ENCODE results near the gene SEPHS1.

Gene SEPHS1

GRCh38 chr10:13328613-13329012, 19.5 kb downstream of the SEPHS1 start:
- no peak overlapping the region for H3K9ac ChIP-seq
- H3K9me3 ChIP-seq (ENCODE audit: control insufficient read depth, low read length), result no peaks in the 10 kb centered on the region
- no peak for TF ChIP-seq CTCF (IDR thresholded peaks at IDR 0.05)
- H3K27ac ChIP-seq, result no peak overlapping the region
- no peak overlapping the region for H3K4me3 ChIP-seq (ENCODE audit: low read depth, low read length)
- H3K4me1 ChIP-seq, result no peaks in the 10 kb centered on the region
- no peaks in the 10 kb centered on the region for H3K36me3 ChIP-seq (ENCODE audit: control insufficient read depth, insufficient read depth, low read length)
- peaks cover 3% of the 10 kb centered on the region for H3K79me2 ChIP-seq
- no peak overlapping the region for H3K4me2 ChIP-seq (ENCODE audit: low read length)
- no peak overlapping the region for H2AFZ ChIP-seq
- H3K27me3 ChIP-seq (ENCODE audit: control insufficient read depth, insufficient read depth, low read length), result no peaks in the 10 kb centered on the region

GRCh38 chr10:13328126-13328525, 20.0 kb downstream of the SEPHS1 start:
- no peak for TF ChIP-seq CTCF (IDR thresholded peaks at IDR 0.05)
- no peaks in the 10 kb centered on the region for H3K36me3 ChIP-seq (ENCODE audit: control insufficient read depth, insufficient read depth, low read length)

GRCh38 chr10:13327534-13327933, 20.6 kb downstream of the SEPHS1 start:
- peaks cover 3% of the 10 kb centered on the region for H3K79me2 ChIP-seq
- no peaks in the 10 kb centered on the region for H3K9me3 ChIP-seq (ENCODE audit: control insufficient read depth, low read length)
- H3K36me3 ChIP-seq (ENCODE audit: control insufficient read depth, insufficient read depth, low read length), result no peaks in the 10 kb centered on the region
- H3K4me1 ChIP-seq, result no peaks in the 10 kb centered on the region
- H3K27ac ChIP-seq, result no peak overlapping the region
- H3K9ac ChIP-seq, result no peak overlapping the region
- no peak overlapping the region for H3K4me3 ChIP-seq (ENCODE audit: low read depth, low read length)
- no peak overlapping the region for H3K4me2 ChIP-seq (ENCODE audit: low read length)
- H3K27me3 ChIP-seq (ENCODE audit: control insufficient read depth, insufficient read depth, low read length), result no peaks in the 10 kb centered on the region
- H2AFZ ChIP-seq, result no peak overlapping the region
- no peak for TF ChIP-seq CTCF (IDR thresholded peaks at IDR 0.05)

More at GRCh38 chr10:13328126-13328525, 20.0 kb downstream of the SEPHS1 start:
- Histone ChIP-seq H3K9me3 (ENCODE audit: control insufficient read depth, low read length) (no peaks in the 10 kb centered on the region), H3K4me1 (no peaks in the 10 kb centered on the region), H3K27me3 (ENCODE audit: control insufficient read depth, insufficient read depth, low read length) (no peaks in the 10 kb centered on the region), H3K4me2 (ENCODE audit: low read length) (no peak overlapping the region), H3K27ac (no peak overlapping the region), H2AFZ (no peak overlapping the region), H3K9ac (no peak overlapping the region), H3K4me3 (ENCODE audit: low read depth, low read length) (no peak overlapping the region), H3K79me2 (peaks cover 3% of the 10 kb centered on the region)

GRCh38 chr10:13322615-13323148, 25.4 kb downstream of the SEPHS1 start:
- Histone ChIP-seq H3K36me3 (ENCODE audit: control insufficient read depth, insufficient read depth, low read length) (no peaks in the 10 kb centered on the region), H3K79me2 (no peaks in the 10 kb centered on the region), H3K4me3 (ENCODE audit: low read depth, low read length) (no peak overlapping the region), H3K27ac (no peak overlapping the region), H3K9me3 (ENCODE audit: control insufficient read depth, low read length) (no peaks in the 10 kb centered on the region), H3K4me1 (no peaks in the 10 kb centered on the region), H3K4me2 (ENCODE audit: low read length) (no peak overlapping the region), H2AFZ (no peak overlapping the region), H3K27me3 (ENCODE audit: control insufficient read depth, insufficient read depth, low read length) (no peaks in the 10 kb centered on the region), H3K9ac (no peak overlapping the region)
- no peak for TF ChIP-seq CTCF (IDR thresholded peaks at IDR 0.05)

- H2AFZ ChIP-seq, result no peak overlapping the region
- H3K9ac ChIP-seq, result no peak overlapping the region
- H3K9me3 ChIP-seq (ENCODE audit: control insufficient read depth, low read length), result no peaks in the 10 kb centered on the region
- H3K4me3 ChIP-seq (ENCODE audit: low read depth, low read length), result no peak overlapping the region
- H3K27ac ChIP-seq, result no peak overlapping the region
- H3K4me2 ChIP-seq (ENCODE audit: low read length), result no peak overlapping the region
- H3K79me2 ChIP-seq, result no peaks in the 10 kb centered on the region
- no peaks in the 10 kb centered on the region for H3K27me3 ChIP-seq (ENCODE audit: control insufficient read depth, insufficient read depth, low read length)
- no peak for TF ChIP-seq CTCF (IDR thresholded peaks at IDR 0.05)
- H3K36me3 ChIP-seq (ENCODE audit: control insufficient read depth, insufficient read depth, low read length), result no peaks in the 10 kb centered on the region
- H3K4me1 ChIP-seq, result no peaks in the 10 kb centered on the region
These were observed 26.5 kb downstream of the SEPHS1 start for GRCh38 chr10:13321576-13321975.

Data from parathyroid adenoma (tissue), 2 donors.